ENCODE results near the gene TMEM215.

Gene TMEM215

GRCh38 chr9:32823551-32823950, 40.2 kb downstream of the TMEM215 start:
- no peak overlapping the region for H3K4me3 ChIP-seq (ENCODE audit: insufficient read depth, low read length, poor library complexity, severe bottlenecking)
- H2AFZ ChIP-seq (ENCODE audit: low read depth, low read length, severe bottlenecking) = no peak overlapping the region
- H3K4me2 ChIP-seq (ENCODE audit: low read depth, low read length, poor library complexity, severe bottlenecking) = no peak overlapping the region
- H3K36me3 ChIP-seq (ENCODE audit: low read length) = no peaks in the 10 kb centered on the region
- no peaks in the 10 kb centered on the region for H4K20me1 ChIP-seq (ENCODE audit: low read depth, low read length)
- H3F3A ChIP-seq (ENCODE audit: insufficient read depth) = no peaks in the 10 kb centered on the region
- no peaks in the 10 kb centered on the region for H3K9me3 ChIP-seq (ENCODE audit: insufficient read depth, low read length)
- no peaks in the 10 kb centered on the region for H3K79me2 ChIP-seq (ENCODE audit: insufficient read depth, low read length)
- H3K27ac ChIP-seq (ENCODE audit: low read depth, low read length) = no peak overlapping the region
- H3K27me3 ChIP-seq (ENCODE audit: low read length) = no peaks in the 10 kb centered on the region
- H3K9me2 ChIP-seq (replicated peaks; ENCODE audit: insufficient read depth, low read length) = no peaks in the 10 kb centered on the region
- TF ChIP-seq EZH2phosphoT487 (conservative IDR thresholded peaks at IDR 0.05; ENCODE audit: low read length) (no peak), CTCF (IDR thresholded peaks at IDR 0.05; ENCODE audit: insufficient read depth, low read length, poor library complexity, severe bottlenecking) (no peak)
- H3K9ac ChIP-seq (ENCODE audit: low read length) = no peak overlapping the region

DNA sequence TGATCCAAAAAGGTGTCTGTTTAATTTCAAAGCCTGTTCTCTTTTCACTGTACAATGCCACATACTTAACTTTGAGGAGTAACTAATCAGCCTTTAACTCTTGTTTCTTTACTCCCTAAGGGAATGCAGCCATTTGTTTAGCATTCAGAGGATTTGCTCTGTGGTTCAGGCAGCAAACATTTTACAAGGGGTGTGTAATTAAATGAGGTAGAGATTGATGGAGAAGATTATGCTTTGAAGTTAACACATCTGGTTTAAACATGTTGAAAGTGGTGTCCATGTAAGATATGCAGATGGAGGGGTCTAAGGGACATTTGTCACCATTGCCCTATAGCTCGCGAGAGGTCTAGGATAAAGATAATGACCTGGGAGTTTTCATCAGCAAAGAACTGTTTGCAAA, 41.9 kb downstream of the TMEM215 start:
- Histone ChIP-seq H3K9me2 (replicated peaks; ENCODE audit: insufficient read depth, low read length) (no peaks in the 10 kb centered on the region), H3K79me2 (ENCODE audit: insufficient read depth, low read length) (no peaks in the 10 kb centered on the region), H3K27ac (ENCODE audit: low read depth, low read length) (no peak overlapping the region), H3K4me3 (ENCODE audit: insufficient read depth, low read length, poor library complexity, severe bottlenecking) (no peak overlapping the region), H3F3A (ENCODE audit: insufficient read depth) (no peaks in the 10 kb centered on the region), H3K4me2 (ENCODE audit: low read depth, low read length, poor library complexity, severe bottlenecking) (no peak overlapping the region), H3K27me3 (ENCODE audit: low read length) (no peaks in the 10 kb centered on the region), H3K9me3 (ENCODE audit: insufficient read depth, low read length) (no peaks in the 10 kb centered on the region), H3K9ac (ENCODE audit: low read length) (no peak overlapping the region), H2AFZ (ENCODE audit: low read depth, low read length, severe bottlenecking) (no peak overlapping the region), H4K20me1 (ENCODE audit: low read depth, low read length) (no peaks in the 10 kb centered on the region), H3K36me3 (ENCODE audit: low read length) (no peaks in the 10 kb centered on the region)
- TF ChIP-seq CTCF (IDR thresholded peaks at IDR 0.05; ENCODE audit: insufficient read depth, low read length, poor library complexity, severe bottlenecking) = no peak
- no peak for TF ChIP-seq EZH2phosphoT487 (conservative IDR thresholded peaks at IDR 0.05; ENCODE audit: low read length)

- no peak overlapping the region for H2AFZ ChIP-seq (ENCODE audit: low read depth, low read length, severe bottlenecking)
- H3F3A ChIP-seq (ENCODE audit: insufficient read depth) = no peaks in the 10 kb centered on the region
- H3K9me3 ChIP-seq (ENCODE audit: insufficient read depth, low read length) = no peaks in the 10 kb centered on the region
- H4K20me1 ChIP-seq (ENCODE audit: low read depth, low read length) = no peaks in the 10 kb centered on the region
- H3K9me2 ChIP-seq (replicated peaks; ENCODE audit: insufficient read depth, low read length) = no peaks in the 10 kb centered on the region
- no peak overlapping the region for H3K27ac ChIP-seq (ENCODE audit: low read depth, low read length)
- no peaks in the 10 kb centered on the region for H3K36me3 ChIP-seq (ENCODE audit: low read length)
- no peaks in the 10 kb centered on the region for H3K27me3 ChIP-seq (ENCODE audit: low read length)
- no peak overlapping the region for H3K9ac ChIP-seq (ENCODE audit: low read length)
- TF ChIP-seq CTCF (IDR thresholded peaks at IDR 0.05; ENCODE audit: insufficient read depth, low read length, poor library complexity, severe bottlenecking) (no peak), EZH2phosphoT487 (conservative IDR thresholded peaks at IDR 0.05; ENCODE audit: low read length) (no peak)
- no peaks in the 10 kb centered on the region for H3K79me2 ChIP-seq (ENCODE audit: insufficient read depth, low read length)
- no peak overlapping the region for H3K4me2 ChIP-seq (ENCODE audit: low read depth, low read length, poor library complexity, severe bottlenecking)
- H3K4me3 ChIP-seq (ENCODE audit: insufficient read depth, low read length, poor library complexity, severe bottlenecking) = no peak overlapping the region
Observed at GRCh38 chr9:32828861-32829260, 45.5 kb downstream of the TMEM215 start.
